AG08396 (cell line): Measurements from ENCODE around the gene HORMAD2.

Source experiments
- DNase-seq: peaks from one replicate; pipeline ENCODE4 v3.0.0; 2012; ENCODE audit warnings: low spot score, mixed read lengths

Gene HORMAD2, protein sequence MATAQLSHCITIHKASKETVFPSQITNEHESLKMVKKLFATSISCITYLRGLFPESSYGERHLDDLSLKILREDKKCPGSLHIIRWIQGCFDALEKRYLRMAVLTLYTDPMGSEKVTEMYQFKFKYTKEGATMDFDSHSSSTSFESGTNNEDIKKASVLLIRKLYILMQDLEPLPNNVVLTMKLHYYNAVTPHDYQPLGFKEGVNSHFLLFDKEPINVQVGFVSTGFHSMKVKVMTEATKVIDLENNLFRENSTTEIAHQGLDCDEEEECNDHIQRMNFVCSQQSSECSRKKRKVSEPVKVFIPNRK

DNA sequence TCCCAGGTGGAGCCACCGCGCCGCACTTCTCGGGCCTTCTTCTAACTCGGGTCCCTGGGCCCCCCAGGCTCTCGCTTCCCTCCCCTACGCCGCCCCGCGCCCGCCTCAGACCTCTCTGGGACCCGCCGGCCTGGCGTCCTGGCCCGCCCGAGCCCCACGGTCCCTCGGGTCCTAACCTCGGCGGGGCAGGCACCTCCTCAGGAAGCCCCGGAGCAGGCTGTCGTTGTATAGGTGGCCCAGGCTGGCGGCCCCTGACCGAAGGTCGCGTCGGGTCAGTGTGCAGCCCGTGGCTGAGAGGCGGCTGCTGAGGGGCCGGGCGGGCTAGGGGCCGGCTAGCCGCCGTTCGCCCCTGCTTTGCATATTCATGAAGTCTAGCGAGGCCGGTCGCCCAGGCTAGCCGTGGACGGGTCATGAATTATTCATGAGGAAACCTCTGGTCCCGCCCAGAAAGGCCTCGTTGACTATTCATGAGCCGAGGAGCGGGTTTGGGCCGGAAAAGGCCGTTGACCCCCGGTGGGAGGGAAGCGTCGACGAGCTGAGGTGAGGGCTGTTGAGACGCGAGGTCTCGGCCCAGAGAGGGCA lies at the start of gene HORMAD2:
Gene HORMAD2, plus strand, starts transcription at position 513 of the 582 bp plus-strand sequence. CDS start 13,489 bp downstream, outside the sequence.
- DNase-seq: no peak

DNA sequence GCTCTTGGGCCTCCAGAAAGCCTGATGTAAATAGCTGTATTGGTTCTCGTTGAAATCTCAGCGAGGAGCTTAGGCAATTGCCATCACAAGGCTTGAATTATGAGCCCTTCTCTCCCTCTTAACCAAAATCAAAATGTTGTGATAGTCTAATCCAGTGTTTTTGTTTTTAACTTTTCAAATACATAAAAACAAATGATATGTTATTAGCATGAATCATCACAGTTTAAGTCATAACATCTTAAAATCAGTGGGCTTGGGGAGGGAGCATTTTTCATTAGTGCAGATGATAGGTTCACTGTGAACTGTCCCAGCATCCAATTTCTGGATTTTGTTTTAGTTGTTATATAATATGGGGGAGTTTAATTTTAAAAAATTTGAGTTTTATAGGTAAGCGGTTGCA lies 48.9 kb upstream of the HORMAD2 start:
- no peak for DNase-seq

DNA sequence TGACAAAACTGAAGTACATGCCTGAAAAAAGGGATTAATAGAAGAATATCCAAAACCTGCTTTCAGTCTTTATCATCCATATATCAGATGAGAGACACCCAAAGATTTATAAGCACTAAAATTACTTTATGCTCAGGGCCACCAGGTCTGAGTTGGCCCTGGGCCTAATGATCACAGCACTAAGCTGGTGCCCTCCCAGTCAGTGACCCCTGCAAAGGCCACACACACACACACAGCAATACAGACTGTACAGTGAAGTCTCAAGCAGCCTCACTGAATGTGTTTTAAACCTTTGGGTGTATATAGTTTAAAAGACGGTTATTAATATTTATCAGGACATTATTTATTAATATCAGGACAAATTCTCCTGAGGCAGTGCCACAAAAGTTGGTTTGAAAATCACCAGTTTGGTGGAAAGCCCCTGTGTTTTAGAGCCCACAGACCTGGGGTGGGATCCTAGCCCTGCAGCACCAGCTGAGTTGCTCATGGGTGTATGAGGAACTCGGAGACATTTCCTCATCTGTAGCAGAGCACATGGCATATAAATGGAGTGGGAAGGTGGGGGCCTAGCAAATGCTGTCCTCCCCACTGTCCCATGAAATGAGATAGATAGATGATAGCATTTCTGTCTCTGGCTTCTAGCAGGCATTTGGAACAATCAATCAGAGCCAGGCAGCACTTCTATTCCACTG lies 48.4 kb upstream of the HORMAD2 start:
- DNase-seq: no peak

DNA sequence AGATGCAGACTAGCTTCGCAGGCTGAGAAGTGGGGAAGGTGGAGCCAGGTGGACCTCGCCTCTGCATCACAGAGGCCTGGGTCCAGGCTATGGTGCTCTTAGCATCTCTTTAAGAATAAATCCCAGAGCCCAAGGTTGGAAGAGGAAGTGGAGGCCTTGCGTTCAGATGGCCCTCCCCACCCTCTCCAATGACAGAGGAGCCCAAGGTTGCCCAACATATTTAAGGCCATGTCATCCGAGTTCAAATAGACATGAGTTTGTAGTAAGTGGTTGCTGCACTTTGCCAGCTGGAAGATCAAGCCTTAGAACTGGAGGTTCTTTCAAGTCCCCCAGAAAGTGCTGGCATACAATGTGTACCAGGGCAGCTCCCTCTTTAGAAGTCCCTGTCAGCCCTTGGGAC lies 47.1 kb upstream of the HORMAD2 start:
- no peak for DNase-seq

DNA sequence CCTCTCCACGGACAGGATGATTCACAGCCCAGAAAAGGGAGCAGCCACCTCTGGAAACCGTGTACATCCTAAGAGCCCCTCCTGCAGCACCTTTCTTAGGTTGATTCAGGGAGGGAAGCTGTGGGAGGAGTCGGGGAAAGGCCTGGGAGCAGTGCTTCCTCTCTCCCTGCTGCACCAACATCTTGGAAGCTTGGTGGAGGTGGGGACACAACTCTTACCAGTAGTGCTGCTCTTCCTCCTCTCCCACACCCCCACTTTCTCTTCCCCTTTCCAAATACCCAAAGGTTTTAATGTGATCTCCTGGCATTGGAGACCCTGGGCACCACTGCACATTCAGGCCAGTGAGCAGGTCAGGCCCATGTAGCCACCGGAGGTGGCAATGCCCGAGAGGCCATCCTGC lies 46.4 kb upstream of the HORMAD2 start:
- DNase-seq: no peak

DNA sequence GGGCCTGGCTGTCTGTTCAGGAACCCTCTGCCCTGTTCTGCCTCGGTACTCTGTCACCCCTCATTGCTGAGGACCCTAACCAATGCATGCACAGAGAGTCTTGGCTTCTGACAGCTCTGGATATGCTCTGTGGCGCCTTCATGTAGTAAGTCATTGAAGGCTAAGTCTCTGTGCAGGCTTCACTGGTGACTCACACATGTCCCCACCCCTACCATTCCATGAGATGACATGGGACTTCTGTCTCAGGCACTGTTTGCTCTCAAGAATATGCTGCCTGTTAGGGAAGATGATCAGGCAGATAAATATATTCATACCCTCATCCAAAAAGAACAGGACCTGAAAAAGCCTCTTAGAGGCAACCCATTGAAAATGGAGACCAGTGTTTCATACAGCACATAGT lies 43.6 kb upstream of the HORMAD2 start:
- peak; percentile 48 for DNase-seq

DNA sequence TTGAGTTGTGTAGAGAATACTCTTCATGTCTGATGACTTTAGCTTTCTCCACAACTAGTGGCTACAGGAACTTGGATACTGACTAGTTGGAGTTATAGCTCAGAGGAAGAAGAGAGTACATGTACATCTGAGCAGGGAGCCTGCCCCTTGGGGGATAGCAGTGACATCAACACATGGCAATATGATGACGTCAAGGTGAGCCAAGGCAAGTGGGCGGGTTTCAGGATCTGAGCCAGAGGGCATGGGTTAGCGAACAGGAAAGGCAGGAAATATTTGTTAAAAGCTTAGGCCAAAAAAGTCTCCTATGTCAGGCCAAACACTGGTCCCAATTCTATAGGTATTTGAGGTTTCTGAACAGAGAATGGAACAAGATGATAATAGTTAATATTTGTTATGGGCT lies 42.0 kb upstream of the HORMAD2 start:
- peak; percentile 31 for DNase-seq

DNA sequence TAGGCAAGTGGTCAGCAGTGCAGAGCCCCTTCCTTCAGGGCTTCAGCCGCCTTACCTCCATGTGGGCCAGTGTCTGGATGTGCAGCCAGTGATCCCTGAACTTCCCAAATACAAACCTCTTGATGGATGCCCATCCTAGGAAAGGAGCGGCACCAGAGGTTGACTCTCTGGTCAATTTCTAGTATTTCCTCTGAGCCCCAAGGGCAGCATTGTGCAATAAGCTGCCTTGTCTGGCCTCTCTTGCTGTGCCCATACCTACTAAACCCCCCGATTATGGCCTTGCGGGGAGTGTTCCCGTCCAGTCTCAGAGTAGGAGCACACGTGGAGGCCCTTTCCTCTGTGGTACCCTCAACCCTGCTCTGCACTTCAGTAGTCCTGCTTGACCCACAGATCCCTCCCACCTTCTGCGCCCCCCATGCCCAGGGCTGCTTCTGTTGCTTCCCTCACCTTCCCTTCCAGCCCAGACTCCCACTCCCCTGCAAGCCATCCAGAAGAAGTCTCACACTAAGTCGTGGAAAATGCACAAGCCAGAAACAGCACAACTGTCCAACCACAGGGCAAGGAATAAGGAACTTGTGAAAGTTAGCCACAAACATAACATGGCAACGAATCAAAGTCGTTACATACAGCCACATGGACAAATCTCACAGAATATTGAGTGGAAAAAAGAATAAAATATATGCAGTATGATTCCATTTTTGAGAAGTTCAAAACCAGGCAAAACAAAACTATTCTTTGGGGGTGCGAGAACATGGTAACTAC lies 39.6 kb upstream of the HORMAD2 start:
- no peak for DNase-seq

DNA sequence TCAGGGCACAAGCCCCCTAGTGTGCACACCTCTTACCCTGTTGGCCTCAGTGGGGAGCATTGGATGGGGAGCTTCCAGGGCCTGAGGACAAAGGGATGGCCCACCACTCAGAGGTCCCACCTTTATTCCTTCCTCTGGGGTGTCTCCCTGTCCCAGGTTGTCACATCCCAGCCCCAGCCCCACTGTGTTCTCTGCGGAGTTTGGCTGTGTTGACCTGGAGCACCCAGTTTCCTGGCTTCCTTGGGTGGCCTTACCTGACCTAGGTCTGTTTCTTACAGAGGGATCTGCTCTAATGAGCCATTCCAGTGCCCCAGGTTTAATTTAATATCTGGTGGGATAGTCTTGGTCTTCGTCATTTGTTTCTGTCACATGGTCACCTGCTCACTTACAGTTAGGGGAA lies 38.8 kb upstream of the HORMAD2 start:
- DNase-seq: no peak

DNA sequence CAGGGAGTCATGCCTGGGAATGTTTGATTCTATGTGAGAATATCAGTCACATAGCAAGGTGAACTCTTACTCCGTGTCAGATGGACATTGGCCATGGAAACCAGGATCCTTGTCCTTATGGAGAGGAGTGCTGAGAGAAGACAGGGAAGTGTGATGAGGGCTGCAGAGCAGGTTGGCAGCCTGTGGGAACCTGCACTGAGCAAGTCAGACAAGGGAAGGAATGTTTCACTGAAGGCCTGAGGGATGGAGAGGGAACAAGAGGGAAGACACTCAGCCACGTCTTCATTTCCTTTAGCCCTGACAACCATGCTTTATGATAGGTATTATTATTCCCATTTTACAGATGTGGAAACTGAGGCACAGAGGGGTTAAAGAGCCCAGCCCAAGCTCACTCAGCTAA lies 38.4 kb upstream of the HORMAD2 start:
- DNase-seq: no peak

DNA sequence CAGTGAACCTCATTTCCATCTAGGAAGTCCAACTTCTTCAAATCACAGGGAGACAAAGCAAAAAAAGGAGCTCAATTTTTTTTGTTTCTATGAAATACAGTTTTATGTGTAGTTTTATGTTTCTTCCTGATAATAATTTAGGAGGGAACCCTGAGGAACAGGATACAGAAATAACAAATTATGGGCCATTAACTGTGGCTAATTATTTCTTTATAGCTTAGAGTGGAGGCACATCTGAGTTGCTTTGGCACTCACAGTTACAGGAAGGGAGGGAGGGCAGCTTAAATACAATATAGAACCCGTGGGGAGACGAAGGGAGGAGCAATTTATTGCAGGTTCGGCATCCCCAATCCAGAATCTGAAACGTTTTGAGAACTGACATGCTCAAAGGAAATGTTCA lies 37.1 kb upstream of the HORMAD2 start:
- no peak for DNase-seq

DNA sequence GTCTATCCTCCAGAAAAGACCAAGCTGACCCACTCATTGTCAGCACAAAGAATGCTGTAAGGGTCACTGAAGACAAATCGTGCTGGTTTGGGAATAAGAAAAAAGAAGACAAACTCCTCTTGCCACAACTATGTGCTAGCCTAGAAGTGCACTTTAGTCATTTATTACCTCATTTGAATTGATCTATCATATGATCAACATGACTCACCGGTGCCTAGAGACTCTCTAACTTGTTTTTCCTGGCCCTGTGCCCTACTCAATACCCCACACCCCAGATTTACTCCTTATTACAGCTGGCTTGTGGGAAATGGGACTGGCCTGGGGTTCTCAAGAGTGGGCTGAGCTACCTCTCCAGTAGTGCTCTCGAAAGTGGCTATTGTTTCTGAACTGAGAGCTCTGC lies 35.9 kb upstream of the HORMAD2 start:
- DNase-seq: peak; percentile 68

DNA sequence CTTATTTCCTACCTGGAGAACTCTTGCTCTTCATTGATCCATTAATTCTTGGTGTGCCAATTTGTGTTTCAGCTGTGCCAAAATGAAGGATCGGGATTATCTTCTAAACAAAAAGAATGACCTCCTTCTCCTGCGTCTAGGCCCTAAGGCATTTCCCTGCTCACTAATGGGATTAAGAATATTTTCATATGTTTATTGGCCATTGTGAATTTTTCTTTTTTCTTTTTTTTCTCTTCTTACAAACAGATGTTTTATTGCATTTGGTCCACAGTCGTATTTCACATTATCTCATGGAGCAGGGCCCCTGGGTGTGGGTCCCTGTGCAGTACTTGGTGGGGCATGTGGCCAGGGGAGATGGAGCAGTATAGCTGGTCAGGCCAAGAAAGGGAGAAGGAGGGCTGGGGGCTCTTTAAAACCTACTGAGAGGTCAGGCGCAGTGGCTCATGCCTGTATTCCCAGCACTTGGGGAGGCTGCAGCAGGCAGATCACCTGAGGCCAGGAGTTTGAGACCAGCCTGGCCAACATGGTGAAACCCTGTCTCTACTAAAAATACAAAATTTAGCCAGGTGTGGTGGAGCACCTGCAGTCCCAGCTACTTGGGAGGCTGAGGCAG lies 35.3 kb upstream of the HORMAD2 start:
- DNase-seq: no peak

DNA sequence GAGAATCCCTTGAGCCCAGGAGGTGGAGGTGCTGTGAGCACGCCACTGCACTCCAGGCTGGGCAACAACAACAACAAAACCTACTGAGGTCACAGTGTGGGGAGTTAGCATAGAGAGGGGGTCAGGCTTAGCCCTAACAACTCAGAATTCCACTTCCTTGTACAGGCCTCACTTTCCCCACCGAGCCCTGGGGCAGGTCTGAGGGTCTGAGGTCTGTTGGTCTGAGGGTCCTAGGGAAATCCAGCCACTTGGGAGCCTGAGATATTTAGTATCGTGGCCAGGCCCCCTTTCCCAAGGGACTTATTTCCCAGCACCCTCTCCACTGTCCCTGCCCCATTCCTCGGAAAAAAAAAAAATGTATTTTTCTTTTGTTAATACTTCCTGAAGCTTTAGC lies 34.8 kb upstream of the HORMAD2 start:
- no peak for DNase-seq

DNA sequence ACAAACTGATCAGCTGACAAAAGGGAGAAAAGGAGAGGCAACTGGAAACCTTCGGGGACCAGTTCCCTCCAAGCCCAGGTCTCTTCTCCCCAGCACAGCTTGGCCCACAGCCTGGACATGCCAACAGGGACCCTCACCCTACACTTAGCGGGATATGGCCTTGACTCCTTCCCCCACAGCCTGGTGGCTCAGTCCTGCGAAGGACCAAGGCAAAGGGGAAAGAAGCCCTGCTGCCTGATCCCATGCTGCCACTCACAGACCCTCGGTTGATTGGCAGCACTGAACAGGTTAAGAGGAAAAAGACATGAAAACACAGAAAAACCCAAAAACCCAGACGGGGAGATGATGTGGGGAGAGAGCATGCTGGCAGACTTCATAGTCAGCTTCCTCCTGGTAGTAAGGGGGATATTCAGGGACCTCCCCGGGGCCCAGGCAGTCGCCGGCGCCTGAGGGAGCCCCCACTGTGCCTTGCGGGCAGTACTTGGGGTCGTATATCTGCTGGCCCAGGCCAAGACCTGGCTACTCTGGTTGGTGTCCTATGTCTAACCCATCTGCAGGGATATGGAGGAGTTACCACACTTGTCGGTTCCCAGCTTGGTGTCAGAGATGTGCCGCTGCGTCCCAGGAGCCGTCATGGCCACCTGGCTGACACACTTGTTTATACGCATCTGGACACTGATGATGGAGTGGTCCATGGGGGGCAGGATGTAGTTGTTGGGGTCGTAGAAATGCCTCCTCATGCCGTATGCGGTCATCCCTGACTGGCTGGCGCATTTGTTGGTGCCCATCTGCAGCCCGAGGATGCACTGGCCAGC lies 34.2 kb upstream of the HORMAD2 start:
- DNase-seq: no peak

DNA sequence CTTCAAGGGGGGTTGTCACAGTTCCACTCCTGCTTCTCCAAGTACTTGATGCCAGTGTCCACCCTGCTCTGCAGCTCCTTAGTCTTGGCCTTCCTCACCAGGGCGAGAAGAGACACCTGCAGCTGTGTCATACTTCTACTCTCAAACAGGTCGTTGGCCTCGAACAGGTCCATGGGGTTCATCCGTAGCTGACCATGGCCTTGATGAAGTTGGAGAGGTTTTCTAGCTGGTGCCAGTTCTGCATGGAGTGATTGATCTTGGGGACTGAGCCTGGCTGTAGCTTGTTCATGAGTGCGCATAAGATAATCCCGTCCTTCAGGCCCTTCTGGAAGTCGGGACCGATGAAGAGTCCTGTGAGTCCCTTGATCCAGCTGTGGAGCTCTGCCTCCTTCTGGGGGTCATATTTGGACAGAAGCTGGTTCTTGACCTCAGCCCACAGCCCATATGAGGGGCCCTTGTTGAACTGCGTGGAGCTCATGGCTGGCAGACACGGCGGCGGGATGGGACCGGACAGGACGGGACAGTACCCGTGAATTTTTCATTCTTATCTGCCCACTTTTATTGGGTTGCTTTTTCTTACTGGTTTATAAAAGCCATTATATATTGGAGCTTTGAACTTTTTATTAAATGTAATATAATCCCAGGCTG lies 33.4 kb upstream of the HORMAD2 start:
- no peak for DNase-seq

DNA sequence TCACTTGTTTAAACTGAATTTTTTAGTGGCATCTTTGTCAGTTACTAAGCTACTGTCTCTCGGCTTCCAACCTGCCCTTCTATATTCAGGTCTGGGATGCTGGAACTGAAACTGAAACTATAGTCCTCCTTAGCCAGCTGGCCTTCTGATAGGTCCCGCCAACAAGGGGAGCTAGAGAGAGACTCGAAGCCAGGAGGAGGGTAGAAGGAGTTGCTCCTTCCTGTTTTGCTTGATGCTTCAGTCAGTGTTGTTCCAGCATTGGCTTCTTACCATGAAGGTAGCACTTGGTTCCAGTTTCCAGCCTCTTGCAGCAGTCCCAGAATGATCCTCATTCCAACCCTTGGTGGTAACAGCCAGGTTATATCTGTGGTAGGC lies 32.9 kb upstream of the HORMAD2 start:
- DNase-seq: peak; percentile 39

DNA sequence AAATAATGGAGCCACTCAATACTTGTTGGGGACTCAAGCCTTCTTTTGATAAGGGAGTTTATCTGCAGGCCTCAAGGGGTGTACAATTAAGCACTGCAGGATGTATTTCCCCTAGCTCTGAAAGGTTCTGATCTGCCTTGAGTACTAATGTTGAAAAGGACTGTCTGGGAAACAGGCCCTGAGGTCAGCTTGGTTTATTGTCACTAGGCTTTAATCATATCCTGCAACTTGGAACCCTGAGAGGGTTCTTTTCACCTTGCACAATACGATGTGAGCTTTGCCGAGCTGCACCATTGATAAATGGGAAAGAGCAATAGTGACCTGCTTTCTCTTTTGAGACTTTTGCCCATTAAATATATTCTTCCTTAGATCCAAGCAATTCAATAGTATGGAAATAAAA lies 31.6 kb upstream of the HORMAD2 start:
- no peak for DNase-seq

DNA sequence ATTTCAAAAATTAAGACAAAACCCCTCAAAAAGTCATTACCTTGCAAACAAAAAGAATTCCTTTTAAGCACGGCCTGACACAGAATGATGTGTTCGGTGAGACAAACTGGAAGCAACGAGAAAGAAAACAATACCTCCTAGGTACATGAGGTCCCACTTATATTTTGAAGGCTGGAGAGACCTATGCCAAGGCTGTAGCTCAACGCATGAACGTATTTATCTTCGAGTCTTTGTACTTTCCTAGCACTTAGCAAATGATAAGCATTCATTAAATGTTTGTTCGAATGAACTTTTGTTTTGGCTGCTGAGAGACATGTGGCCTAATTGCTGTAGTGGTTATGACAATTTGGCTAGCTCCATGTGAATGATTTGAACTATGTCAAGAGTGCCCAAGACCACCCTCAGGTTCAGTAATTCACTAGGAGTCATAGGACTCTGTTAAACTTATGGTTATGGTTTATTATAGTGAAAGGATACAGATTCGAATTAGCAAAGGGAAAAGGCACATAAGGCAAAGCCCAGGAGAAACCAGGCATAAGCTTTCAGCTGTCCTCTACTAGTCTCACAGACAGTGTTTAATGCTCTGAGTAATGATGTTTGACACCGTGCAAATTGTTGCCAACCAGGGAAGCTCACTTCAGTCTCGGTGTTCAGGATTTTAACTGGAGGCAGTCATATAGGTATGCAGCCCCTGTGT lies 26.0 kb upstream of the HORMAD2 start:
- no peak for DNase-seq

DNA sequence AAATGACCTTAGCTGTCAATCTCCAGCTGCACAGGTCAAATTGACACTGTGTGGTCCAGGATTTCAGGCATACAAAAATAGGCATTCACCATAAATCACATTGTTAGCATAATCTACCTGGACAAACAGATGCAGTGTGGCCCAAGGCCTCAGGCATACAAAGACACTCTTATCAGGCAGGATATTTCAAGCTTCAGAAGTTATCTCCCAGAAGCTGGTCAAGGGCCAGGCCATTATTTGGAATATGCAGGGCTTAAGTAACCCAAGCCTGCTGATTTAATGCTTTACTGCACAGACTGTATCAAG lies 25.5 kb upstream of the HORMAD2 start:
- DNase-seq: no peak

DNA sequence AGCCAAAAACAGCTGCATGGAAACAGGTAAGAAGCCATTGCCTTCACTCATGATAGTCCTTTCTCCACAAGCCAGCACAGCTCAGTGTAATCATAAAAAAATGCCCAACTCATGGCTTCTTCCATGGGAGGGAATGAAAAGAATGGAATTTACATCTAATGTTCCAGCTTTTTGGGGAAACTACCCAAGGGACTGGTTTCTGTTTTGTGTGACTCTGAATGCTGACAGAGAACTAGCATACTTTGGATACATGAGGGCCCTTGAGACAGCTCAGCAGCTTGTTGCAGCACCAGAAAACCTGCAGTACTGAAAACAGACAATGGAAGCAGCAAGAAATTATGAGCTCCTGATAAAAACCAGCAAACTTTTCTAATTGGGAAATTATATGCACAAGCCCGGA lies 24.2 kb upstream of the HORMAD2 start:
- no peak for DNase-seq
